Subcutaneous adipose tissue (tissue), 4 donors: ENCODE data around the gene CAMTA1. TPM values are rescaled to one million over a fixed set of nuclear protein-coding genes. Genes with fewer than 3 reads are reported as not detected.

Experiments
- CTCF ChIP-seq: fragments of 450-650 bp; IDR thresholded peaks from one replicate; pipeline ENCODE4 v1.5.1; 2016; ENCODE audit warnings: low read depth, mild to moderate bottlenecking, control low read depth, antibody characterized with exemption, moderate library complexity
- total RNA-seq, 4 donors: library from RNA; depleted of rRNA; stranded (reverse); fragments of >200 nt; gene quantifications; one replicate each; pipeline ENCODE4 v1.1.0, GENCODE V29; 2016

CAMTA1 gene
- total RNA-seq, 4 donors from 2014 or later: 58.6 to 82.5 (median 78.0) TPM

DNA sequence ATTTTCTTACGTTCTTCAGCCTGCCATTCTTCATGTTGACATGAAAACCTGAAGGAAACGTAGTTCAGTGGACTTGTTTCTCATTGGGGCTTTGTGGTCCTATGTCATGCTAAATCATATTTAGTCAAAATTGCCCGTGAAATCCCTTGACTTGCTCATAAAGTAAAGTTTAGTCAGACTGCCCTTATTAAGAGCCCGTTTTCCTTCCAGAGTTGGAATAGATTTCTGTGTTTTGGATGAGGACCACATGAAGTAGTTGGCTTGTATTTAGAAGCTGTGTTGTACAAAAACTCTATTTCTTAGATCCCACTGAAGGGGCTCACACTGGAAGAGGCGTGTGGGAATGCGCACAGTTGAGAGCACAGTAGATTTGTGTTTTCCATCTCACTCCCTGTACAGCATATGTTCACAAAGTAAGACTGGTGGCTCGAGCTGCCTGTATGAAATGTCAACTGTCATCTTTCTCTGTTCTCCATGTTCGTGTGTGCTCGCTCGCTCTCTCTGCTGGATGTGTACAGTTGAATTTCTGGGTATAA, 42.4 kb downstream of the CAMTA1 start:
- no peak for TF ChIP-seq CTCF

DNA sequence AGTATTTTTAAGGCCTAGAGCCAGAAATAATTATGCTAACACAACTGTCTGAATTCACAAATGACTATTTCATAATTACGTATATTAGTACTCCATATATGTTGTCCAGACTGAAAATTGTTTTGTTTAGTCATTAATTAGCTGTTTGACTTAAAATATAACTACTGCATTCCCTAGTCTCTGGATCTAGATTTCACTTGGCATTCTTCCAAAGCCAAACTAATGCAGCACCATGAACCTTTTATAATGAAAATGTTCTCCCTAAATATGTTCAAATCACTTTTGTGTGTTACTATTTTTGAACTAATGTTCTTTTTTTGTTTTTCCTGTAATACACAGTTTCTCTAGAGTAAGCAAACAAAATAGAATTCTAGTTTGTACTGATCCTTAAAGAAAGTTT, 46.1 kb downstream of the CAMTA1 start:
- no peak for TF ChIP-seq CTCF

DNA sequence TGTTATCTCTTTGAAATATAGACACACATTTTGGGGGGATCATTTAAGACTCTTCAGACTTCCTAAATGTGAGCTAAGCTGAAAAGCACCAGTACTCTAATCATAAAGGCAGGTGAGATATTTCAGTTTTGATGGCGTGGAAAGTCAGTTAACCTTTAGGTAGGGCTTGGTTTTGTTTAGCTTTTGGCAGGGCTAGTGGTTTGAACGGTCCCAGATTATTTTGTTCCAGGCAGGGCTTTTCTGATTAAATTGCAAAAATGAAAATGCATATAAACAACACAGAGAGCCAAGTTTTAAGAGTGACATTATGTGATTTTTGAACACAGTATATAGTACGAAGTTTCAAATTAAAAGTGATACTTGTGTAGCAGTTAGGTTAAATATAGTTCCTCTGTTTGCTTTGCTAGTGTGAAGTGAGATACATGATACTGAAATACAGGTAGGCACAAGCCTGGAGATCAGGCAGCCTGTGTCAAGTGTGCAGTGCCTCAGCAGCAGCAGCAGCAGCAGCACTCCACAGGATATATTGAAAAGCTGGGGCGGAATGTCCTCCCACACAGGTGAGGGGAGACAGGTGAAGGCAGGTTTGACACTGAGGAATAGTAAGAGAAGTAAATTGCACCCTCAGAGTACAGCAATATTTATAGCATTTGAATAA, 47.4 kb downstream of the CAMTA1 start:
- TF ChIP-seq CTCF: no peak

DNA sequence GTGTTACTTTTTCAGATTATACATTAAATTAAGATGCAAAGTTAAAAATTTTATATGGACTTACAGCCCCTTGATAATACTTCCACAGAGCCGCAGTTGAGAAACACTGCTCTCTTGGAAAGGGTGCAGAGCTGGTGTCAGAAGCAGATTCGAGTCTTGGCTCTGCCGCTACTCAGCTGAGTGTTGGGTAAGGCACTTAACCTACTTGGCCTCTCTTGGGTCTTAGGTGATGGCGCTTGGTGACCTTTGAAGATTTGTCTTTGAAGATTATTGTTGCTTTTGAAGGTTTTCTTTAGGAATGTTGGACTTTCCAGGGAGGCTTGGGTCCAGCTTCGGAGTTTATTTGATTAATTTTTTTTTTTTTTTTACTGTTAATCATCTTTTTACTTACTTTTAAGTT, 48.5 kb downstream of the CAMTA1 start:
- no peak for TF ChIP-seq CTCF

DNA sequence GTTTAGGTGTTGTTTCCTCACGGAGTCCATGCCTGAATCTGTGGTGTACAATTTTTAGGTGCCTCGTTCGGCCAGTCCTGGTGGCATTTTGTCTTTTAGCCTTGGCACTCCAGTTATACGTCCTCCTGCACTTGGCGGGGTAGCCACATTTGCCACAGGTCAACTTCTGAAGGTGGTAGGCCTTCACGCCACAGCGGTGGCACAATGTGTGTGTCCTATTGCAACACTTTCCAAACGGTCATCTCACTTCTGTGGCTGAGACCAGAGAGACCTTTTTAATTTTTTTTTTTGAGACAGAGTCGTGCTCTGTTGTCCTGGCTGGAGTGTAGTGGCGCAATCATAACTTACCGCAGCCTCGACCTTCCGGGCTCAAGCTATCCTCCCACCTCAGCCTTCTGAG, 49.1 kb downstream of the CAMTA1 start:
- no peak for TF ChIP-seq CTCF

DNA sequence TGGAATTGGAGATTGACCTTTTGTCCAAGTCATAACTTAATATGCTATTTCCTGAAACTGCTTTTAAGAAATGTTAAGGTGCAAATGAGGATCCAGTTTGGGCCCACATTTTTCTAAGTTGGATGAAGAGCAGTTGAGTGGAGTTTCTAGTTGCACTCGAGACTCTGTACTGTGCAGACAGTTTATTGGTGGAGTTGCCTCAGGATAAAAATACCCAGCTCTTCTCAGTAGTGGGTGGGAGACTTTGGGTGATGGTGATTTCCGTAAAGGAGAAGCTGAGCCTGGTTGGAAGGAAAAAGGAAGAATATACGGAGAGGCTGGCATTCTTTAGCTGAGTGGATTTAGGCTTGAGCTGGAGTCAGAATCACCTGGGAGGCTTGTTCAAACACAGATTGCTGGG, 49.9 kb downstream of the CAMTA1 start:
- no peak for TF ChIP-seq CTCF

GRCh38 chr1:6842301-6842700, 57.0 kb downstream of the CAMTA1 start:
- TF ChIP-seq CTCF: no peak
